NCI-H748 treated with DMSO at 0.1 percent for 48 hours (cell line): ENCODE measurements around the gene LONRF3.
A peak's percentile ranks its signal among the peaks of the same experiment; 100 is the strongest.

Experiments used
- DNase-seq: peaks from one replicate; lab custom pipeline; 2025; lab: John Stamatoyannopoulos, UW

The LONRF3 gene

GRCh38 chrX:119036107-119037029 is 62.0 kb downstream of the LONRF3 start:
- no peak for DNase-seq

DNA sequence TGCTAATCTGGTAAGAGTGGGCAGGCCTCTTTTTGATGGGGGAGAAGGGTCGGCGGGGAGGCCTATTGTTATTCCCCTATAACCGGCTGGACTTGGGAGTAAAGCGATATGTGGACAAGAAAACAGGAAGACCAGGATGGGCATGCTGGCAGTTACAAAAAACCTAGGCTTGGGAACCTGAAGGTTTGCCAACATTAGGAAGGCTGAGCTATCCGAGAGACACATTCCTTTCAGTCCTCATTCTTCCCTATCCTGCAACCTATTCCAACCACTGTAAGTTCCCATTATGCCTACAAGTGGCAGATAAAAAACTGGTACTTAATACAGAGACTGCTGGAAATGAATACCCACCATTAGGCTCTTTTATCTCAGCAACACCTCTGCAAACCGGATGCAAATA is 66.0 kb downstream of the LONRF3 start:
- no peak for DNase-seq

GRCh38 chrX:119041175-119041574 is 66.8 kb downstream of the LONRF3 start:
- no peak for DNase-seq

DNA sequence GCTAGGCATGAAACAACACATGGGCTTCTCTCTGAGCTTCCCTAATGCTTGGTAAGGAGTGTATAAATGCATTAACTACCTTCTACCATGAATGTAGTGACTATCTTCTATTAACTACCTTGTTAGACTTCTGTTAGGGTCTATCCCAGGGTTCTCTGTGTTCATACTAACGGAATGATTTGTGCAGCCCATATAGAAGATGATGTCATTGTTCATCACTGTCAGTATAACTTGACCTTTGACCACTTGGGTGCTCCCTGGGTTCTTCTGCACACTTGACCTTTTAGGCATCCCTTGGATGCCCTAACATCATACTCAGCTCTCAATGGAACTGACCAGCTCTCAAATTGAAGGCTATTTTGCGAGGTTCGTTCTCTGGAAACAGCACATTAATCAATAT is 67.6 kb downstream of the LONRF3 start:
- DNase-seq, result no peak

DNA sequence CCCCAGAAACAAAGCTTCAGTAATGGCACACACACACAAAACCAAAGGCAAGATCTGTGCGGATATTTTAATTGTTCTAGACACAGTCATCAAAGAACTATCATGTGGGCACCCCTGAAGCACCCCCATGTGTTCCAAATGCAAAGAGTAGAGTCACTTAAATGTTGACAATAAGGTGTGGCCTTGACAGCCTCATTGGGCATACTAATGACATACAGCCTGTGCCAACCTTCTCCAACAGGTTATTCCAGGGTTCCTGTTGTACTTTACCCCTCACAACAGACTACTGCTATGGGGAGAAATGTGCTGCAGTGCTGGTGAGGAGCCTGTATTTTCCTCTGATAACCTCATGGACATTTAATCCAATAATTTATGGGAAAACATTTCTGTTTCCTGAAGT is 68.6 kb downstream of the LONRF3 start:
- no peak for DNase-seq

DNA sequence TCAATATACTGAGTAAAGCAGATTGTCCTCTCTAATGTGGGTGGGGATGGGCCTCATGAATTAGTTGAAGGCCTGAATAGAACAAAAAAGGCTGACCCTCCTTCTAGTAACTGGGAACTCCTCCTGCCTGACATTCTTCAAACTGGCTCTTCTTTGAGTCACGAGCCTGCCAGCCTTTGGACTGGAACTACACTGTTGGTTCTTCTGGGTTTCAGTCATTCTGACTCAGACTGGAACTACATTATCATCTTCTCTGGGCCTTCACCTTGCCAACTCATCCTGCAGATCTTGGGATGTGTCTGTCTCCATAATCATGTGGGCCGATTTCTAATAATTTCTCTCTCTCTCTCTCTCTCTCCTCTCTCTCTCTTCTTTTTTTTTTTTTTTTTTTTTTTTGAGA is 71.5 kb downstream of the LONRF3 start:
- no peak for DNase-seq

DNA sequence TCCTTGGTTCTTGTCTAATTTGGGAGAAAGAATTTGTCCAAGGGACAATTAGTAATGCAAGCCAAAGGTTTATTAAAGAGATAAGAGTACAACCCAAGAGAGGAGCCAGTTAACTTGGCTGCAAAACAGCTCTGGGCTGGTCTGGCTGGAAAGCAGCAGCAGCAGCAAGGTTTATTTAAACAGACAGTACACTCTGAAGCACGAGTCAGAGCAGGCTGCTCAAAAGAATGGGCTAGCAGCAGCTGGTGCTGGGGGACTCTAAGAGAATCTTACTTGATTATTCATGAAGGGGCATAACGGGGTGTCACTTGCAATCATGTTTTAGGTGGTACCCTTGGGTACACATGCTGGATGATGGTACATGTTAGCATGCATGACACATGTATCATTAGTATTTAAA is 81.3 kb downstream of the LONRF3 start:
- DNase-seq, result no peak

DNA sequence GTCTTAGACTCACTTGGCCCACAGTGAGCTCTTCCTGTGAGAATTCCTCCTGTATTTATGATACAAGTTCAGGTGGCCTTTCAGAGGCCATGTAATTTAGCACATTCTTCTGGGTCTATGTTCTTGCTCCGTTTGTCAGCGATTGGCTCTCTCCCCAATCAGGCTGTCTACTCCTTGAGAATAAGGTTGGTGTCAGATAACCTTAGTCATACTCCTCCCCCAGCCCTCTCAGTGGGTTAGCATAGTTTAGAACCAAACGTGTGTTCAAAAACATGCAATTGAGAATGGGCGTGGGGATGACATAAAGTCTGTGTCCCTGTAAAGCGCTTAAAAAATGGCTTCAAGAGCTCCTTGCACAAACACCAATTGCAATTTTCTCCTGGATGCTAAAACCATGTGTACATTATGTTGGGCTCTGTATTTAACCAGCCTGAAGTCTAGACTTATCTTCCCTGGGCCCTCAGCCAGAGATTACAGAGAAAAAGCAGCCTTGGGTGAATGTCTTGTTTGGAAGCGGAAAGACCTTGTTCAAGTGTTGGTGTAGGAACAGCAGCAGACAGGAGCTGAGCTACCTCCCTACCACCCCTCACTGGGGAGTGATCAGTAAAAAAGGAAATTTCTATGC is 88.4 kb downstream of the LONRF3 start:
- peak; percentile 63 for DNase-seq

GRCh38 chrX:119063428-119063827 is 89.0 kb downstream of the LONRF3 start:
- no peak for DNase-seq

GRCh38 chrX:119067023-119067739 is 92.8 kb downstream of the LONRF3 start:
- DNase-seq, result peak; percentile 7
